ENCODE data around the gene ARG1.

Gene ARG1

GRCh38 chr6:131586543-131586942, 13.5 kb downstream of the ARG1 start:
- H3K27me3 ChIP-seq (ENCODE audit: insufficient read depth, low read length), result no peaks in the 10 kb centered on the region
- H3K9ac ChIP-seq (ENCODE audit: low read depth, low read length), result no peak overlapping the region
- no peak overlapping the region for H3K4me3 ChIP-seq (ENCODE audit: low read length)
- 96% methylated on average over 4 of the region's 4 CpGs for WGBS
- H3K9me3 ChIP-seq (ENCODE audit: insufficient read depth, low read depth, low read length), result no peaks in the 10 kb centered on the region
- no peaks in the 10 kb centered on the region for H3K4me1 ChIP-seq (ENCODE audit: insufficient read depth, low read length)
- peaks cover 89% of the 10 kb centered on the region for H3K36me3 ChIP-seq (ENCODE audit: insufficient read depth, low read length)
- H3K27ac ChIP-seq (ENCODE audit: low read depth, low read length), result no peak overlapping the region

GRCh38 chr6:131587909-131588308, 14.9 kb downstream of the ARG1 start:
- Histone ChIP-seq H3K4me1 (ENCODE audit: insufficient read depth, low read length) (no peaks in the 10 kb centered on the region), H3K9me3 (ENCODE audit: insufficient read depth, low read depth, low read length) (no peaks in the 10 kb centered on the region), H3K4me3 (ENCODE audit: low read length) (no peak overlapping the region), H3K36me3 (ENCODE audit: insufficient read depth, low read length) (peaks cover 97% of the 10 kb centered on the region), H3K27ac (ENCODE audit: low read depth, low read length) (no peak overlapping the region), H3K27me3 (ENCODE audit: insufficient read depth, low read length) (no peaks in the 10 kb centered on the region), H3K9ac (ENCODE audit: low read depth, low read length) (no peak overlapping the region)
- WGBS, result 95% methylated on average over 1 of the region's 4 CpGs

- no peaks in the 10 kb centered on the region for H3K4me1 ChIP-seq (ENCODE audit: insufficient read depth, low read length)
- 88% methylated on average over 2 of the region's 2 CpGs for WGBS
- H3K36me3 ChIP-seq (ENCODE audit: insufficient read depth, low read length), result peaks cover 97% of the 10 kb centered on the region
- H3K27me3 ChIP-seq (ENCODE audit: insufficient read depth, low read length), result no peaks in the 10 kb centered on the region
- H3K27ac ChIP-seq (ENCODE audit: low read depth, low read length), result no peak overlapping the region
- no peak overlapping the region for H3K4me3 ChIP-seq (ENCODE audit: low read length)
- no peaks in the 10 kb centered on the region for H3K9me3 ChIP-seq (ENCODE audit: insufficient read depth, low read depth, low read length)
- no peak overlapping the region for H3K9ac ChIP-seq (ENCODE audit: low read depth, low read length)
Measured at GRCh38 chr6:131588643-131589042, 15.6 kb downstream of the ARG1 start.

- H3K4me1 ChIP-seq (ENCODE audit: insufficient read depth, low read length), result no peaks in the 10 kb centered on the region
- WGBS, result 90% methylated on average over 2 of the region's 2 CpGs
- no peaks in the 10 kb centered on the region for H3K27me3 ChIP-seq (ENCODE audit: insufficient read depth, low read length)
- H3K27ac ChIP-seq (ENCODE audit: low read depth, low read length), result no peak overlapping the region
- H3K4me3 ChIP-seq (ENCODE audit: low read length), result no peak overlapping the region
- peaks cover 96% of the 10 kb centered on the region for H3K36me3 ChIP-seq (ENCODE audit: insufficient read depth, low read length)
- no peak overlapping the region for H3K9ac ChIP-seq (ENCODE audit: low read depth, low read length)
- H3K9me3 ChIP-seq (ENCODE audit: insufficient read depth, low read depth, low read length), result no peaks in the 10 kb centered on the region
Measured at GRCh38 chr6:131592935-131593334, 19.9 kb downstream of the ARG1 start.

- Histone ChIP-seq H3K36me3 (ENCODE audit: insufficient read depth, low read length) (peaks cover 96% of the 10 kb centered on the region), H3K27ac (ENCODE audit: low read depth, low read length) (no peak overlapping the region), H3K4me3 (ENCODE audit: low read length) (no peak overlapping the region), H3K9ac (ENCODE audit: low read depth, low read length) (no peak overlapping the region), H3K9me3 (ENCODE audit: insufficient read depth, low read depth, low read length) (no peaks in the 10 kb centered on the region), H3K27me3 (ENCODE audit: insufficient read depth, low read length) (no peaks in the 10 kb centered on the region), H3K4me1 (ENCODE audit: insufficient read depth, low read length) (no peaks in the 10 kb centered on the region)
- WGBS, result 96% methylated on average over 11 of the region's 11 CpGs
Measured at GRCh38 chr6:131594074-131594473, 21.0 kb downstream of the ARG1 start.

GRCh38 chr6:131597446-131597845, 24.4 kb downstream of the ARG1 start:
- peaks cover 96% of the 10 kb centered on the region for H3K36me3 ChIP-seq (ENCODE audit: insufficient read depth, low read length)
- no peaks in the 10 kb centered on the region for H3K9me3 ChIP-seq (ENCODE audit: insufficient read depth, low read depth, low read length)
- no peak overlapping the region for H3K4me3 ChIP-seq (ENCODE audit: low read length)
- no peaks in the 10 kb centered on the region for H3K27me3 ChIP-seq (ENCODE audit: insufficient read depth, low read length)
- no peak overlapping the region for H3K27ac ChIP-seq (ENCODE audit: low read depth, low read length)
- no peaks in the 10 kb centered on the region for H3K4me1 ChIP-seq (ENCODE audit: insufficient read depth, low read length)
- H3K9ac ChIP-seq (ENCODE audit: low read depth, low read length), result no peak overlapping the region
- 58% methylated on average over 2 of the region's 3 CpGs for WGBS

GRCh38 chr6:131600716-131601115, 27.7 kb downstream of the ARG1 start:
- Histone ChIP-seq H3K27ac (ENCODE audit: low read depth, low read length) (no peak overlapping the region), H3K27me3 (ENCODE audit: insufficient read depth, low read length) (no peaks in the 10 kb centered on the region), H3K9me3 (ENCODE audit: insufficient read depth, low read depth, low read length) (no peaks in the 10 kb centered on the region), H3K9ac (ENCODE audit: low read depth, low read length) (no peak overlapping the region), H3K4me1 (ENCODE audit: insufficient read depth, low read length) (no peaks in the 10 kb centered on the region), H3K36me3 (ENCODE audit: insufficient read depth, low read length) (peaks cover 96% of the 10 kb centered on the region), H3K4me3 (ENCODE audit: low read length) (no peak overlapping the region)
- WGBS, result 92% methylated on average over 4 of the region's 4 CpGs

GRCh38 chr6:131602781-131603312, 29.8 kb downstream of the ARG1 start:
- peaks cover 99% of the 10 kb centered on the region for H3K36me3 ChIP-seq (ENCODE audit: insufficient read depth, low read length)
- no peaks in the 10 kb centered on the region for H3K4me1 ChIP-seq (ENCODE audit: insufficient read depth, low read length)
- WGBS, result 98% methylated on average over 1 of the region's 1 CpG
- H3K9me3 ChIP-seq (ENCODE audit: insufficient read depth, low read depth, low read length), result no peaks in the 10 kb centered on the region
- H3K9ac ChIP-seq (ENCODE audit: low read depth, low read length), result no peak overlapping the region
- no peak overlapping the region for H3K27ac ChIP-seq (ENCODE audit: low read depth, low read length)
- no peaks in the 10 kb centered on the region for H3K27me3 ChIP-seq (ENCODE audit: insufficient read depth, low read length)
- H3K4me3 ChIP-seq (ENCODE audit: low read length), result no peak overlapping the region

GRCh38 chr6:131613296-131613925, 40.4 kb downstream of the ARG1 start:
- no peaks in the 10 kb centered on the region for H3K4me1 ChIP-seq (ENCODE audit: insufficient read depth, low read length)
- no peak overlapping the region for H3K9ac ChIP-seq (ENCODE audit: low read depth, low read length)
- no peak overlapping the region for H3K4me3 ChIP-seq (ENCODE audit: low read length)
- peaks cover 96% of the 10 kb centered on the region for H3K36me3 ChIP-seq (ENCODE audit: insufficient read depth, low read length)
- 97% methylated on average over 4 of the region's 5 CpGs for WGBS
- no peaks in the 10 kb centered on the region for H3K9me3 ChIP-seq (ENCODE audit: insufficient read depth, low read depth, low read length)
- H3K27ac ChIP-seq (ENCODE audit: low read depth, low read length), result no peak overlapping the region
- no peaks in the 10 kb centered on the region for H3K27me3 ChIP-seq (ENCODE audit: insufficient read depth, low read length)

- H3K4me1 ChIP-seq (ENCODE audit: insufficient read depth, low read length), result no peaks in the 10 kb centered on the region
- no peak overlapping the region for H3K4me3 ChIP-seq (ENCODE audit: low read length)
- H3K9ac ChIP-seq (ENCODE audit: low read depth, low read length), result no peak overlapping the region
- no peak overlapping the region for H3K27ac ChIP-seq (ENCODE audit: low read depth, low read length)
- WGBS, result 96% methylated on average over 3 of the region's 4 CpGs
- H3K9me3 ChIP-seq (ENCODE audit: insufficient read depth, low read depth, low read length), result no peaks in the 10 kb centered on the region
- no peaks in the 10 kb centered on the region for H3K27me3 ChIP-seq (ENCODE audit: insufficient read depth, low read length)
- H3K36me3 ChIP-seq (ENCODE audit: insufficient read depth, low read length), result peaks cover 96% of the 10 kb centered on the region
Measured at GRCh38 chr6:131615275-131615674, 42.2 kb downstream of the ARG1 start.

GRCh38 chr6:131627724-131628682, 55.0 kb downstream of the ARG1 start, which contains the start of gene MED23:
TSS of gene MED23 (minus strand) at chr6:131628242. CDS start at chr6:131628049, 193 bp downstream.
- Histone ChIP-seq H3K9me3 (ENCODE audit: insufficient read depth, low read depth, low read length) (no peaks in the 10 kb centered on the region), H3K4me1 (ENCODE audit: insufficient read depth, low read length) (peaks cover 7% of the 10 kb centered on the region; the same call in 1 of the 2 replicates), H3K36me3 (ENCODE audit: insufficient read depth, low read length) (peaks cover 29% of the 10 kb centered on the region), H3K27me3 (ENCODE audit: insufficient read depth, low read length) (no peaks in the 10 kb centered on the region), H3K27ac (ENCODE audit: low read depth, low read length) (peak within 1 kb of the TSS; percentile 41; the same call in 1 of the 2 replicates), H3K4me3 (ENCODE audit: low read length) (peak within 1 kb of the TSS; percentile 83), H3K9ac (ENCODE audit: low read depth, low read length) (peak within 1 kb of the TSS; percentile 76)
- WGBS, result 2% methylated on average over 53 of the region's 53 CpGs
